ENCODE results near the gene EXOSC10. TPM values are rescaled to one million over a fixed set of nuclear protein-coding genes. Genes with fewer than 3 reads are reported as not detected.

EXOSC10 gene
- total RNA-seq, 1 experiment from 2014 or later, result 57.7 TPM

GRCh38 chr1:11142618-11143391 lies 43.1 kb upstream of the EXOSC10 start:
- no TSS peak for BruUV-seq (replicated peaks)
- no peaks in the 10 kb centered on the region for H3K36me3 ChIP-seq (ENCODE audit: low read depth)
- ChIA-PET POLR2A (ENCODE audit: unreplicated experiment) (no interaction called here), CTCF (no interaction called here)
- H3F3A ChIP-seq (ENCODE audit: insufficient read depth, low read depth), result no peaks in the 10 kb centered on the region
- H3K4me1 ChIP-seq (replicated peaks; ENCODE audit: insufficient read depth), result peaks cover 9% of the 10 kb centered on the region
- DNase-seq, result no peak
- H3K4me3 ChIP-seq, result no peak overlapping the region
- intact Hi-C loops (cut with micrococcal nuclease; ENCODE audit: unreplicated experiment), result no loop called here
- H4K20me1 ChIP-seq (ENCODE audit: insufficient read depth), result no peaks in the 10 kb centered on the region
- no peaks in the 10 kb centered on the region for H3K9me2 ChIP-seq (ENCODE audit: insufficient read depth)
- no peaks in the 10 kb centered on the region for H3K27me3 ChIP-seq (ENCODE audit: insufficient read depth, low read depth)
- H3K9me3 ChIP-seq (ENCODE audit: insufficient read depth, low read depth), result no peaks in the 10 kb centered on the region
- no peaks in the 10 kb centered on the region for H3K79me2 ChIP-seq (ENCODE audit: low read depth)
- no peak for TF ChIP-seq CTCF (conservative IDR thresholded peaks at IDR 0.05)
- no peak for TF ChIP-seq EZH2 (IDR thresholded peaks at IDR 0.05; ENCODE audit: low read depth)
- H3K4me2 ChIP-seq, result no peak overlapping the region
- no peak overlapping the region for H2AFZ ChIP-seq
- no peak overlapping the region for H3K27ac ChIP-seq

- Histone ChIP-seq H3K4me1 (replicated peaks; ENCODE audit: insufficient read depth) (peaks cover 7% of the 10 kb centered on the region; the same call in 1 of the 2 replicates), H3K36me3 (ENCODE audit: low read depth) (no peaks in the 10 kb centered on the region), H3K27me3 (ENCODE audit: insufficient read depth, low read depth) (no peaks in the 10 kb centered on the region), H3K9me3 (ENCODE audit: insufficient read depth, low read depth) (no peaks in the 10 kb centered on the region), H2AFZ (no peak overlapping the region), H3K27ac (no peak overlapping the region), H4K20me1 (ENCODE audit: insufficient read depth) (no peaks in the 10 kb centered on the region), H3K79me2 (ENCODE audit: low read depth) (no peaks in the 10 kb centered on the region), H3F3A (ENCODE audit: insufficient read depth, low read depth) (0 out of 2 replicates have a peak, but pooled peaks cover 10% of the 10 kb centered on the region), H3K4me2 (no peak overlapping the region), H3K9me2 (ENCODE audit: insufficient read depth) (no peaks in the 10 kb centered on the region), H3K4me3 (no peak overlapping the region)
- ChIA-PET POLR2A (ENCODE audit: unreplicated experiment) (no interaction called here), CTCF (no interaction called here)
- no peak for TF ChIP-seq EZH2 (IDR thresholded peaks at IDR 0.05; ENCODE audit: low read depth)
- TF ChIP-seq CTCF (conservative IDR thresholded peaks at IDR 0.05), result no peak
- no TSS peak for BruUV-seq (replicated peaks)
- DNase-seq, result no peak
- intact Hi-C loops (cut with micrococcal nuclease; ENCODE audit: unreplicated experiment), result no loop called here
Observed at GRCh38 chr1:11138952-11139351, 39.3 kb upstream of the EXOSC10 start.

- Histone ChIP-seq H2AFZ (no peak overlapping the region), H3K4me1 (replicated peaks; ENCODE audit: insufficient read depth) (peaks cover 7% of the 10 kb centered on the region; the same call in 1 of the 2 replicates), H3K9me3 (ENCODE audit: insufficient read depth, low read depth) (no peaks in the 10 kb centered on the region), H3K36me3 (ENCODE audit: low read depth) (no peaks in the 10 kb centered on the region), H3F3A (ENCODE audit: insufficient read depth, low read depth) (0 out of 2 replicates have a peak, but pooled peaks cover 10% of the 10 kb centered on the region), H3K27me3 (ENCODE audit: insufficient read depth, low read depth) (no peaks in the 10 kb centered on the region), H3K4me2 (no peak overlapping the region), H3K9me2 (ENCODE audit: insufficient read depth) (no peaks in the 10 kb centered on the region), H4K20me1 (ENCODE audit: insufficient read depth) (no peaks in the 10 kb centered on the region), H3K79me2 (ENCODE audit: low read depth) (no peaks in the 10 kb centered on the region), H3K27ac (no peak overlapping the region), H3K4me3 (no peak overlapping the region)
- POLR2A ChIA-PET (ENCODE audit: unreplicated experiment), result no interaction called here
- intact Hi-C loops (cut with micrococcal nuclease; ENCODE audit: unreplicated experiment), result no loop called here
- TF ChIP-seq CTCF (conservative IDR thresholded peaks at IDR 0.05), result no peak
- no peak for TF ChIP-seq EZH2 (IDR thresholded peaks at IDR 0.05; ENCODE audit: low read depth)
- CTCF ChIA-PET, result interaction anchor here (0.6 kb wide), 1 partner anchor 136 kb away, joined by 4 read pairs; no protein-coding TSS in a partner anchor
- DNase-seq, result no peak
- BruUV-seq (replicated peaks), result no TSS peak
Observed at GRCh38 chr1:11138029-11138428, 38.4 kb upstream of the EXOSC10 start.

Measured in PC-9 (cell line).